GM20431 (cell line): ENCODE measurements around the gene CRYL1.

ENCODE experiments used
- in situ Hi-C: fragments of 300-500 bp; cut with MseI, MboI; formaldehyde crosslinking; loops from one replicate; pipeline ENCODE4 v1.15.0; 2020; ENCODE audit warnings: low sequenced_read_pairs; ENCODE audit not compliant: unreplicated experiment

CRYL1 gene

DNA sequence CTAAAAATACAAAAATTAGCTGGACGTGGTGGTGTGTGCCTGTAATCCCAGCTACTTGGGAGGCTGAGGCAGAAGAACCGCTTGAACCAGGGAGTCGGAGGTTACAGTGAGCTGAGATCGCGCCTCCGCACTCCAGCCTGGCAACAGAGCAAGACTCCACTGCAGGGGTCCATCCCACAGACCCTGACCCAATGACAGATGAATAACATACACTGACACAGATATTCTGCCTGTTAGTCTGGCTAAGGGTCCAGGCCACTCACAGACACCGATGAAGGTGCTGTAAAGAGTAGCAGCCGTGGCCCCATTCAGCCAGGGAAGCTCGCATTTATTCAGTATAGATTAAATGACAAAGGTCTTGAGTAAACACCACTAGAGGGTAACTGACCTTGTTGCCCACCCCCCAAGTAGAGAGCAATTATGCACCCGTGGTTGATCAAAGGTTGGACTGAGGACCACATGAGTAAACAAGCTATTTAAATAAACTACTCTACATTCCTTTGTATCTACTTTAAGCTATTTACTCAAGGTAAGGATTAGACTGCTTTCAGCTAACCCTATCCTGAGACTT lies 8.5 kb upstream of the CRYL1 start:
- in situ Hi-C loops: no loop called here

DNA sequence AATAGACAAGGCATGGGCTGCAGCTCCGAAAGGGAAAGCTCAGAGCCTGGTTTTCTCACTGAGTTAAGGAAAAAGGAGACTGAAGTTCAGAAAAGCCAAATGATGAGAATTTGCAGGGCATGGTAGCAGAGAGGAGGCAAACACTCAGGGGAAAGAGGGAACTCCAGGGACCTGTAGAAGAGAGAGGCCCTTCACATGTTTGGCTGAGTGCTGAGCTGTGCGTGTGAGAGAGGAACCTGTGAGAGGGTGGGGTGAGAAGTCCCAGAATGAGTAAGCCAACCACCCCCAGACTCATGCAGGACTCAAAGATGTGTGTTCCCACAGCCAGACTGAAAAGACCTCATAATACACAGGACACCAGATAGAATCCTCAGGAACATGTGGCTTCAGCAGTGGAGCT lies 2.8 kb upstream of the CRYL1 start:
- in situ Hi-C loops: no loop called here

DNA sequence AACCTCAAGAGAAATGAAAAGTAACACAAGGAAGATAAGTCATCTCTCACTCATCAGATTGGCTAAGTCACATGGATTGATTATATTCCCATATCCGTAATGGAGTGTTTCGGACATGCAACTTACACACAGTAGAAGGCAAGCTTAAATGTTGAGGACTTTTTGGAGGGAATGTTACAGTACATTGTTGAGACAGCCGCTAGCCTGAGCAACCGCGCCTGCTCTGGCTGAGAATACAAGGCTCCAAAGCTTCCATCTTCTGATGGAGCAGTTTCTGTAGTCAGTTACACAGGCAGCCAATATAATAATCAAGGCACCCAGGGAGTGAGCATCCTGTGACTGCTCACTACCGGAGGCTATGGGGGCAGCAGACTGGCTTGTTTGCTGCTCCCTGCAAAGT lies 1.0 kb upstream of the CRYL1 start:
- in situ Hi-C loops: no loop called here

DNA sequence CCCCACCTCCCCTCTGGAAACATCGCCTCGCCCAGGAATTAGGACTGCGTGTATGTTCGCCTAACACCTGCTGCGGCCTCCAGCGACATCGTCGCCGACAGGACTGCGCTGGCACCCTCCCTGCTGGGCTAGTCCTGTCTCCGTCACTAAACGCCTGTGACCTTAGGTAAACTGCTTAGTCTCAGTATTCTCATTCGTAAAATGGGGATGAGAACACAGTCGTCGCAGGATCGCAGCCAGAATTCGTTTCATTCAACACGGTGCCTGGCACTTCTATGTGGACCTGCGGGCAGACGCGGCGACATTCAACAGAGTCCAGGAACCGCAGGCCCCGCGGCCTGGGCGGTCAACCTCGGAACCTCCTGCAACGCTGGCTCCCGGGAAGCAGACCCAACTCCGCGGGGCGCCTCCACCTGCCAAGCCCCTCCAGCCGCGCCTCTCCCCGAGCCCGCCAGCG lies 485 bp downstream of the CRYL1 start:
- in situ Hi-C loops: no loop called here

DNA sequence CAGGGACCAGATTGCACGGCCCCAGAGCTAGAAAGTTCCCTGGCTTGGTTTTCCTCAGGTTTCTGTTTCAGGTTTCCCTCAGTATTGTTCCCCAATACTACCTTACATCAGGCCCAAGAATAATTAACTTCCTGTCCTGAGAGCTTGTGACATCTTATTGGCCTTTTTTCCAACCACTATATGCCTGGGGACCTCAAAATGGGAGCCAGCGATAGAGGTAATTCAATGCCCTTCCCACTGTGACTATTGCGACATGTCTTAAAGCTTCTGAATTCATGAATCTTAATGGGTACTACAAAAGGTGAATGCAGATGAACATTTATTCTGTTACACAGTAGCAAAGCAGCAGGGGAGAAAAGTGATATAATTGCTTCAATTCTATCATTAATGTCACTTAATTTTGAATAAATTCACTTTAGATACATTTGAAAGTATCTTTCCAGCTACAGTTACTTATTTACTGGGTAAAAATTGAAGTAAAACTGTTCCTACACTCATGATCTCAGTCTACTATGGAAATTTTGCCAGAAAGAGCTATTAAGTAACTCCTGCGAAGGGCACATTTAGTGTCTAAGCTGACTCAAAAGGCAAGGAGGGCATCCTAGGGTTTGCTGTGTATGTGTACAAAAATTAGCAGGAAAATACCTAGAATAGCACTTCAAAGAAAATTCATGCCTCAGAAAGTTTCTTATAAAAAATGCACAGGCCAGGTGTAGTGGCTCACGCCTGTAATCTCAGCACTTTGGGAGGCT lies 4.1 kb downstream of the CRYL1 start:
- in situ Hi-C loops: loop anchor here (25.0 kb wide), 1 partner anchor 391 kb away; the partner anchor contains the start of gene XPO4

DNA sequence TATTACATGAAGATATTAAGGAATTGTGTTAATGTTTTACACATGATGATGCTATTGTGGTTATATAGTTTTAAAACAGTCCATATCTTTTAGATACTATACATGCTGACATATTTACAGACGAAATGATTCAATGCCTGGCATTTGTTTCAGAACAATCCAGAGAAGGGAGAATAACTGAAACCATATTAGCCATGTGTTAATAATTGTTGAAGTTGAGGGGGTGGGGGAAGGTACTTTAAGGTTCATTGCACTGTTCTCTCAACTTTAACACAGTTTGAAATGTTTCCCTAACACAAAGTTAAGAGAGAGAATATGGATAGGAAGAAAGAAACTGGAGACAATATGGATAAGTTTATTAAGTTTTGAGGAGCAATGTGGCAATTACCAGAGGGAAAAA lies 5.8 kb downstream of the CRYL1 start:
- in situ Hi-C loops: loop anchor here (25.0 kb wide), 1 partner anchor 392 kb away; the partner anchor contains the start of gene XPO4

DNA sequence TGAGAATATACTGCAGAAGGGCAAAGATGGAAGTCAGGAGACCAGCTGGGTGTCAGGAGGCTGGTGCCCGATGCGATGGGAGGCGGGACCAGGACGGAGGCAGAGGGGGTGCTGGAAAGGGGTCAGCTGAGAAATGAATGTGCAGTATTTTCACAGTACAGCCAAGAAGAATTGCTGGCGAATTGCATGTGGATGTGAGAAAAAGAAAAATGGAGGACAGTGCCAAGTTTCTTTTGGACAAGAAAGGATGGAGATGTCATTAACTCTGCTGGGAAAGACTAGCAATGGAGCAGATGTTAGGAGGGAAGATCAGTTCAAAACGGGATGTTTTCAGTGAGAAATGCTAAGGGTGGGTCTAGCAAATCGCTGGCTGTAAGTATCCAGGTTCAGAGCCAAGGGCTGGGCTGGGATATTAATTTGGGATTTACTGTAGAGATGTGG lies 7.0 kb downstream of the CRYL1 start:
- in situ Hi-C loops: loop anchor here (25.0 kb wide), 1 partner anchor 394 kb away; the partner anchor contains the start of gene XPO4

DNA sequence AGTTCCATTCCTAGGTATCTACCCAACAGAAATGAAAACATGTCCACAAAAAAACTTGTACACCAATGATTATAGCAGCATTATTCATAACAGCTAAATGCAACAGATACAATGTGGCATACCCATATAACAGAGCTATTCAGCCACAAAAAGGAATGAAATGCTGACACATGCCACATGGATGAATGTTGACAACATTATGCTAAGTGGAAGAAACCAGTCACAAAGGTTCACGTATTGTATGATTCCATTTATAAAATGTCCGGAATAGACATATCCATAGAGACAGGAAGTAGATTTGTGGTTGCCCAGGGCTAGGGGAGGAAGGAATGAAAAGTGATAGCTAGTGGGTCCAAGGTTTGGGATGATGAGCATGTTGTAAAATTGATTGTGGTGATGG lies 10.8 kb downstream of the CRYL1 start:
- in situ Hi-C loops: loop anchor here (25.0 kb wide), 1 partner anchor 397 kb away; the partner anchor contains the start of gene XPO4

DNA sequence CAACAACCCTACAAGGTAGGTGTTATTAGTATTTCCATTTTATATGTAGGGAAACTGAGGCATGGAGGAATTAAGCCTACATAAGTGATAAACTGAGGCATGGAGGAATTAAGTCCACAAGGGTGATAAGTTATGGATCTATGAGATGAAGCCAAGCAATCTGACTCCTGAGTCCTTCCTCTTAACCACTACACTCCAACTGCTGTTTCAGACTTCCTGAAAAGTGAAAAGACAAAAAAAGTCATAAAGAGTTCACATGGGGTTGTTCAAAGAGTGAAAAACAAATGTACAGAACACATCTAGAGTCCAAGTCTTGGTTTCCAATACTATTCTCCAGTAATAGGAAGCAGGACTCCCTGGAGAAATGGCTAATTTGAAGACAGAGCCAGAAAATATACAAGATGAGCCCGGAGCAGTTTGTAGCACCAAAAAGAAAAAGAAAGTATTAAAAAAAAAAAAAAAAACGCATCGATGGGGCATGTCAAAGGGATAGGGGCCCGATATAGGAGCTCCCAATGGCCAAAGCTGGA lies 12.1 kb downstream of the CRYL1 start:
- in situ Hi-C loops: loop anchor here (25.0 kb wide), 1 partner anchor 399 kb away; the partner anchor contains the start of gene XPO4

DNA sequence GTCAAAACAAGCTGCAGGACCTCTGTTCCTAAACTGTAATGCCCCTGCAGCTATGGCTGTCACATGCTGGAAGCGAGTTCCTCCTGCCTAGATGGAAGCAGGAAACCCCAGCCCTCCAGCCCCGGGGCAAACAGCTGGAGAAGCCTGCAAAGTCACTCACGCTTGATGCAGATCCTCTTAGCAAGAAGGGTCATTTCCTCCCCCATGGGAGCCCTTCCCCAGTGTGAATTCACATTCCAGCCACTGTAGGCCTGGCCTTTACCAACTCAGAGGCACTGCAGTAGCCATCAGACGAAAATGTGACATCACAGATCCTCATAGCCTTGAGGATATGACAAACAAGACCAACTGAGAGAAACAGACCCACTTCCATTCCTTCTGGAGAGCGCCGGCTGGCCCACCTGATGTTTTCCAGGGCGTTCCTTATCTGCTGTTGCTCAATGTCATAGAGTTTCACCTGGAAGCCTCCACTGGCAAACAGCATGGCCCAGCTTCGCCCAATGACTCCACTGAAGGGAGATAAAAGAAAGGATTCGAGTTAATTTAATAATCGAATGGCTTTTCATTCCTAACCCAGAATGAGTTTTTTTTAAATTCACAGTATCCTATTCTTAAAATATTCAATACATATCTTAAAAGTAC lies 13.5 kb downstream of the CRYL1 start:
- in situ Hi-C loops: loop anchor here (25.0 kb wide), 1 partner anchor 400 kb away; the partner anchor contains the start of gene XPO4

DNA sequence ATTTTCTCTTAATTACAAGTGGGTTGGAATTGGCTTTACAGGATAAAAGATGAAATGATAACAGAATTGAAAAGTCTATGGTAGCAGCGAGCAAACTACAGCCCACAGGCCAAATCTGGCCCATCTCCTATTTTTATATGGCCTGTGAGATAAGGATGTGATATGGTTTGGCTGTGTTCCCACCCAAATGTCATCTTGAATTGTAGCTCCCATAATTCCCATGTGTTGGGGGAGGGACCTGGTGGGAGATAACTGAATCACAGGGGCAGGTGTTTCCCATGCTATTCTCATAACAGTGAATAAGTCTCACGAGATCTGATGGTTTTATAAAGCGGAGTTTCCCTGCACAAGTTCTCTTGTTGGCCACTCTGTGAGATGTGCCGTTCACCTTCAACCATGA lies 19.0 kb downstream of the CRYL1 start:
- in situ Hi-C loops: loop anchor here (25.0 kb wide), 1 partner anchor 406 kb away; the partner anchor contains the start of gene XPO4

DNA sequence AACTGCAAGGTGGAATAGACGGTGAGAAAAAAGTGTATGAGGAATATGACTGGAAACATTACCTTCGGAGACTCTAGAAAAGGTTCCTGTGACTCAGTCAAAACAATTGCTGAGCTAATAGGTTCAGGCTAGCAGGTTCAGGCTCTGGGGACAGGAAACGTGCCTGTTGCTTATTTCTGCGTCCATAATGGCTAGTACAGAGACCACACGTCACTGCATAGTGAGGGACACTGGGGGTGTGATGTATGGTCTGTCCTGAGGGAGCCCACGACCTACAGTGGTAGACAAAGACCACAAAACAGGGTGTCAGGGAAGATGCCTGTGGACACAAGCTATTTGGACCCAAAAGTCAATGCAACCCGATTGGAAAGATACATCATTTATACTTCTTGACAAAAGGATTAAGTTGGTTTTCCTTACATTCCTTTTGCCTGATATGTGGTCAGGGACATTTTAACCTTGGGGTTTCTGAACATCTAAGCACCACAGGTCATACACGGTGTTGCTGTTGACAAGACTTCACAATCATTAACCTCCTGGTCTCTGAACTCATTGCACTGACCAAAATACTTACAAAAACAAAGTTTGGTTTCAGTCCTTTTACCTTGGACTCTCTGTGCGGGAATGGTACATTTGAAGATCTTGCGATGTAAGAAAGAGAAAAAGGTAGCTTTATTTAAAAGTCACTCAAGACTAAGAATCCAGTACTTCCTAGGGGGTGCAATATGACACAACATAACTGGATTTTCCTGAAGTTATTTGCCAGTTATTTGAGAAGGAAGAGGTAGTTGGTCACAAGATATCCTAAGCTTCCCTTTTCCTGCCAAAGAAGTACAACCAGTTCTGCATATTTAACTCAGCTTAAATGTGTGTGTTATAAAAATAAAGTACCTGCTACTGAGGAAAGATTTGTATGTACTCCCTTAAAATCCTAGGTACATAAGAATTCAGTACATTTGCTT lies 20.0 kb downstream of the CRYL1 start:
- in situ Hi-C loops: loop anchor here (25.0 kb wide), 1 partner anchor 407 kb away; the partner anchor contains the start of gene XPO4

DNA sequence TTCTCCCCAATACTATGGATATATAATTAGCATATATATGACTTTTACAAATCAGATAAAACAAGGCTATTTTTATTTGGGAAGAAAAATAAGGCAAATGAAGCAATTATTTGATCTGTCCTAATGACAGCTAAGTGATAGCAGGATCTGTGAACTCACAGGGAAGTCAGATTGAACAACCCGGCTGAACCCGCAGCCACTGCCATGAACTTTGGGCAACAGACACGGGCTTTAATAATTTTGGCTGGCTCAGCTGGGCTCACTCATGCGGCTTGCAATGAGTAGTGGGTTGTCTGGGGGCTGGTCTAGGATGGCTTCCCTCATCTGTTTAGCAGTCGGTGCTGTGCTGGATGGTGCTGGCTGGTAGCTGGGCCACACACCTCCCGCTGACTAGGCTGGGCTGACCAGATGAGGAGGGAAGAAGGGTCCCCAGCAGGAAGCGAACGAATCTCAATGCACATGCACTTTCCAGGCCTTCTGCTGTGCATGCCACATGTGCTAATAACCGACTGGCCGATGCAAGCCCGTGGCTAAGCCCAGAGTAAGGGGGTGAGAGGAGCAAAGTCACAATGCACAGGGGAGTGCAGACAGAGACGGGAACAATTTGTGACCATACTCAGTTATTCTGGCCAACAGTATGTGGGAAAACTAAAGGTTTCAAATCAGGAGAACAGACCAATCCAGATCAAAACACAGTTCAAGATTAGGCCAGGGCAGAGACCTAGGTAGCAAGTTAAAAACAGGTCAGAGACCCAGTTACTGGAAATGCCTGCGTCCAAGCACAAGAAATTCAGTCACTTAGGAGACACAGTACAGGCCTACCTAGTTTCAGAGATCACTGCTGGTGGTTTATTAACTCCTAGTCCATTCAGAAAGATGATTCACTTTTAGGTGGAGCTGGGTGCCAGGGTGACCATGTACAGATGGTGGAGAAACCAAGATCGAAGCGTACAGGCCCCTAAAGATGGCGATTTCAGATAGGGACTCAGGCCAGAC lies 22.3 kb downstream of the CRYL1 start:
- in situ Hi-C loops: loop anchor here (25.0 kb wide), 1 partner anchor 409 kb away; the partner anchor contains the start of gene XPO4

DNA sequence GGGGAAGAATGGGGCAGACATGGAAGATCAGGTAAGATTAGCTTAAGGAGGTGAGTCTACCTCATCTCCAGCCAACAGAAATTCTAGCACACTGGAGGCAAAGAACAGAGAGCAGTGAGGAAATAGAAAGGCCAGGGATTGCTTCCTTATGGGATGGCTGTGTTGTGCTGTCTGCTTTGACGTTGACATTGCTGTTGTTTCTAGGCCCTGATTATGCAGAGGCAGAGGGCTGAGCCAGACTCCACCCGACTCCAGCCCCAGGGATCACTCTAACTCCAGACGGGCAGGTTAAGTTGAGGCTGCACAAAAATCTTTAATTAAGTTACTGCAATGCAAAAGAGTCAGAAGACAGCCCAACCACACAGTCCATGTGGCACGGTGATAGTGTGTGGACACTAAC lies 24.1 kb downstream of the CRYL1 start:
- in situ Hi-C loops: loop anchor here (25.0 kb wide), 1 partner anchor 411 kb away; the partner anchor contains the start of gene XPO4

DNA sequence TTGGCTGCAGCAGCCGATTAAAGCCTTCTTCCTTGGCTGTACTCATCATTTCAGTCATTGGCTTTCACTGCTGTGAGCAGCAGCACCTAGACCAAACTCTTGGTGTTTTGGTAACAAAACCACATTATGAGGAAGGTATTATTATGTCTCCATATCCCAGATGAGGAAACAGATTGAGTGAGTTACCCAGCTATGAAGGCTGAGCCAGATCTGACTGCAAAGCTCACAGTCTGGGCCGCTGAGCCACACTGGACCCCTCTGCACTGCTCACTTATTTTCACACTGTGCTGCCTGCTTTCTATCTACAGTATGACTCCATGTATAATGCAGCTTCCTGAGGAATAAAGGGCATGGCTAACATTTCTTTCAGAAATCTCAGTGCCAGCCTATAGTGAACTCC lies 24.5 kb downstream of the CRYL1 start:
- in situ Hi-C loops: loop anchor here (25.0 kb wide), 1 partner anchor 411 kb away; the partner anchor contains the start of gene XPO4

DNA sequence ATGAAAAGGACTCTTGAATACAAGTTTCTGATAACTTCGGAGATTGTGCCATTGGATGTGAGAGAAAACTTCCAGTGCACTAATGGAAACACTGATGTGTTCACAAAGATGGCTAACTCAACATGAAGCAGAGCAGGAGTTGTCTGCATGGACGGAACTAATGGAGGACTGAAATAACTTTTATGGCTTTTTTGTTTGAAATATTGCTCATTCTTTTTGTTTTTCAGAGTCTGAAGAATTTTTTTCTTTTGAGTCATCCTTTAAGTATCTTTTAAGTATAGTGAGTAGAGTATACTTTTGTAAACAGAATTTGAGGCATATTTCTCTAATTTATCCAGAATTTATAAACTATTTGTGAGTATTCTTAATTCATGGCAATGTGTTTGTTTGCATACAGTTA lies 25.7 kb downstream of the CRYL1 start:
- in situ Hi-C loops: loop anchor here (25.0 kb wide), 3 partner anchors 313 to 412 kb away; partner anchors contain the start of genes GJB2 and XPO4

DNA sequence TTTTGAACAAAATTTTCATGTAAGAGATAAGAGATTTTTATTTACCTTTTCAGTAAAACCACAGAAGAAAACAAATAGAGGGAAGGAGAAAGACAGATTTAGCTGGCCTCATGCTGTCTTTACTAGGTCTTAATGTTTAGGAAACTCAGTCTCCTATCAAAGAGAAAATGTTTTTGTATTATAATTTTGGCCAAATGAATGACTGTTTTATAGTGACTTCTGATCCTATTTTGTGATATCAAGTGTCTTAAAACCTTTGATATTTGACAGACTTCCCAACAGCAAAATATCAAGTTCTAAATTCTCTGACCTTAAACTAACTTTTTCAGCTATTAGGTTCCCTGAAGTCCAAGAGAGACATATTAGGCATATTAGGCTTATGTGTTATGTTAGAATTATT lies 27.0 kb downstream of the CRYL1 start:
- in situ Hi-C loops: loop anchor here (25.0 kb wide), 2 partner anchors 311 to 339 kb away; partner anchors contain the start of gene GJB2

DNA sequence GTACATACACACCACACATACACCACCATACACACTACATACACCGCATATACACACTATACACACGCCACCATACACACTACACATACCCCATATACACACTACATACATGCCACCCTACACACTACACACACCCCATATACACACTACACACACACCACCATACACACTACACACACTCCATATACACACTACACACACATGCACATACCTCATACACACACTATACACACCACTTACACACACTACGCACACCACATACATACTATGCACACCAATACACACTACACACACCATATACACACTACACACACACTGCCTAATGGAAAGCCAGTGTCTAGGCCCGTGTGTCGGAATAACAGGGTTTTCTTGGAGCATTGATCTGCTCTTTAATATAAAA lies 27.5 kb downstream of the CRYL1 start:
- in situ Hi-C loops: loop anchor here (25.0 kb wide), 2 partner anchors 311 to 339 kb away; partner anchors contain the start of gene GJB2
